Right kidney (tissue), 1 donor: ENCODE results near the gene PDE7B.

Experiments
- DNase-seq: peaks from one replicate; pipeline ENCODE4 v3.0.0-alpha.2; 2016

Gene PDE7B

GRCh38 chr6:135987226-135987625, 135.7 kb downstream of the PDE7B start:
- DNase-seq = no peak

- no peak for DNase-seq
These were observed 138.9 kb downstream of the PDE7B start for GRCh38 chr6:135990439-135990838.

DNA sequence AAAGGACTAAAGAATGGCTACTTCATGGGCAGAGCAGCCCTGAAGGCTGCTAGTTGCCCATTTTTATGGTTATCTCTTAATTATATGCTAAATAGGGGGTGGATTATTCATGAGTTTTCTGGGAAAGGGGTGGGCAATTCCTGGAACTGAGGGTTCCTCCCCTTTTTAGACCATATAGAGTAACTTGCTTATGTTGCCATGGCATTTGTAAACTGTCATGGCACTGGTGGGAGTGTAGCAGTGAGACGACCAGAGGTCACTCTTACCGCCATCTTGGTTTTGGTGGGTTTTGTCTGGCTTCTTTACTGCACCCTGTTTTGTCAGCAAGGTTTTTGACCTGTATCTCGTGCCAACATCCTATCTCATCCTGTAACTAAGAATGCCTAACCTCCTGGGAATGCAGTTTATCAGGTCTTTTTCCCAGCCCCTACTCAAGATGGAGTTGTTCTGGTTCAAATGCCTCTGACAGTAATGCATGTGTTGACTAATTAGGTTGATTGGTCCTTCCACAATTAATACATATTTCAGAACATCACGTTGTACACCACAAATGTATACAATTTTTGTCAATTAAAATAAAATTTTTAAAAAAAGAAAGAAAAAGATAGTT, 139.5 kb downstream of the PDE7B start:
- no peak for DNase-seq

DNA sequence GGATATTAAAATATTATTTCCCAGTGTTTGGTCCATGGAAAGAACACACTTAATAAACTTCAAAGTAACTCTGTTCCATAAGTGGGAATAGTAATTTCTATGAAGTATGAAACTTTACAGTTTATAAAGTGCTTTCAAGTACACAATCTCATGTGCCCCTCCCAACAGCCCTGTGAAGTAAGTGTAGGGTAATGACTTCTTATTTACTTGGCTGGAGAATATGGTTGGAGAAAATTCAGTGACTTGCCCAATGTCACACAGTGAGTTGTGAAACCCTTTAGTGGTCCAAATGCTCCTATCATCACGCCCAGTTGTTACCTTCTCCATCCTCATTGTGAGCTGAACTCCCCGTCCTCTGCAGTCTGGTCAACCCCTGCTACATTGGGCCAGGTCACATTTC, 141.2 kb downstream of the PDE7B start:
- DNase-seq = no peak

DNA sequence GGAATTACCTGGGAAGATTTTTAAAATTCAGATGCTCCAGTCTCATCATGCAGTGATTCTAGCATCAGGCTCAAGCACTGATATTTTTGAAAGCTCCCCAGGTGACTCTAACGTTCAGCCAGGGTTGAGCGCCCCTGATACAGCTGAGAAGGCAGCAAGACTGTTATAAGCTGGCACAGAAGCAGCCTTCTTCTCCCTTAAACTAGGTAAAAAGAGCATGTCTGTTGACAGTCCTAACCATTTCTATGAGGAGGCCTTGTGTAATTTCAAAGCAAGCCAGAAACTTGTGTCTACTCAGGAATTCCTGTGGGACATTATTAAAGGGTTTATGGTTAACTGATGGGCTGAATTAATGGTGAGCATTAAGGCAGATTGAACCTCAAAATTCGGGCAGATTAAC, 141.9 kb downstream of the PDE7B start:
- DNase-seq = no peak

DNA sequence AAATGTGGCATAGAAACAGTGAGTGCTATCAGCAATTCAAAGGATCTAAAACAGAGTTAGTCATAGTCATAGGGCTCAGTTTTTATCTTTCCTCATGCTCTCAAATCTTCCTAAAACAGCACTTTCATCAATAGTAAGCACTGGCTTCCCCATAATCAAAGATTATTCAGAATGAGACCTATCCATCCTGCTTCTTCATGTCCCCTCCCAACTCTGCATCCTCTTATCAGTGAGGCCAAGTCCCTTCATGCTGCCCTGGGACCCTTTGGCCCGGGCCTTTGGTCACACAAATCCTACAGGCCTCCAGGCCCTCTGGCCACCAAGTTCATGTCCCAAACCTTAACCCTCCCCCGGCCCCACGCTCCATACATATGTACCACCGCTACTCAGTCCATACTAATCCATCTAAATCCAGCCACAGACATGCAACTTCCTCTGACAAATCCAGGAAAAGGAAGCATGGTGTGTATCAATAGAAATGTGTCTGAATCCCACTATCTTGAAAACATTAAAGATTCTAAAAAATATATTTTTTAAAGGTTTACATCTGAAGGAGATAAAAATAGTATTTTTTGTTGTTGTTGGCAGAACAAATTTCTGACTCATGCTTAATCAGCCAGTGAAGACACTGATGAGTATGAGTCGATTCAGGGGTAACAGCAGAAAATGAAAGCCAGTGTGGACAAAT, 143.5 kb downstream of the PDE7B start:
- DNase-seq = no peak

GRCh38 chr6:135995545-135995898, 144.0 kb downstream of the PDE7B start:
- no peak for DNase-seq

DNA sequence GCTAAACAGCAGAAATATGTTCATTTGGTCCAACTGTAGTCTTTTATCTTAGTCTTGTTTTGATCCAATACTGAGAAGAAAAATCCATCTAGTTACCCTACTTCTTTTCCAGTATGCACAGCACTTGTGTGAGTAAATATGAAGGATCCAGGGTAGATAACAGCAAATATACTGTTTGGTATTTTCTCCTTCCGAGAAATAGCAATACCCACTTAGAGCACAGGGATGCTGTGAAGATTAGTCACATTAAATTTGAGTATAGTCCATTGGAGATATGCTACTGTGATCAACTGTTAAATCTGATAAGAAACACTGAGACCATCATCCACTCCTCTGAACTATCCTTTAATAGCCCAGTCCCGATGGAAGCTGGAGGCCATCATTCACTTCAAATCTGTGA, 145.2 kb downstream of the PDE7B start:
- no peak for DNase-seq

DNA sequence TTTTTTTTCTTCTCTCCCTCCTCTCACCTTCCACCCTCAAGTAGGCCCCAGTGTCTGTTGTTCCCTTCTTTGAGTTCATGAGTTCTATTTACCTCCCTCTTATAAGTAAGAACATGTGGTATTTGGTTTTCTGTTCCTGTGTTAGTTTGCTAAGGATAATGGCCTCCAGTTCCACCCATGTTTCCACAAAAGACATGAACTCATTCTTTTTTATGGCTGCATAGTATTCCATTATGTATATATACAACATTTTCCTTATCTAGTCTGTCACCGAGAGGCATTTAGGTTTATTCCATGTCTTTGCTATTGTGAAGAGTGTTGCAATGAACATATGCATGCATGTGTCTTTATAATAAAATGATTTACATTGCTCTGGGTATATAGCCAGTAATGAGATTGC, 147.9 kb downstream of the PDE7B start:
- no peak for DNase-seq

DNA sequence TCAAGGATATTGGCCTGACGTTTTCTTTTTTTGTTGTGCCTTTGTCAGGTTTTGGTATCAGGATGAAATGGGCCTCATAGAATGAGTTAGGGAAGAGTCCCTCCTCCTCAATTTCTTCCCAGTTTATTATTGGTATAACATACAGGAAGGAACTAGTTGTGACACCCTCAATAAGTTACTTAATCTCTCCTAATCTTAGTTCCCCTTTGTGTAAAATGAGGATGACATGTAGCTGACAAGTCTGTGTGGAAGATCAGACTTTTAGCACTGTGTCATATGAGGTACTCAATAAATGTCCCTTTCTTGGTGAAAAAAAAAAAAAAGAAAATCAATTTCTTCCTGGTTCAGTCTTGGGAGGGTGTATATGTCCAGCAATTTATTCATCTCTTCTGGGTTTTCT, 155.8 kb downstream of the PDE7B start:
- no peak for DNase-seq

- no peak for DNase-seq
These were observed 160.0 kb downstream of the PDE7B start for GRCh38 chr6:136011475-136011874.

- no peak for DNase-seq
These were observed 160.8 kb downstream of the PDE7B start for GRCh38 chr6:136012198-136012887.

GRCh38 chr6:136012943-136013342, 161.4 kb downstream of the PDE7B start:
- no peak for DNase-seq

DNA sequence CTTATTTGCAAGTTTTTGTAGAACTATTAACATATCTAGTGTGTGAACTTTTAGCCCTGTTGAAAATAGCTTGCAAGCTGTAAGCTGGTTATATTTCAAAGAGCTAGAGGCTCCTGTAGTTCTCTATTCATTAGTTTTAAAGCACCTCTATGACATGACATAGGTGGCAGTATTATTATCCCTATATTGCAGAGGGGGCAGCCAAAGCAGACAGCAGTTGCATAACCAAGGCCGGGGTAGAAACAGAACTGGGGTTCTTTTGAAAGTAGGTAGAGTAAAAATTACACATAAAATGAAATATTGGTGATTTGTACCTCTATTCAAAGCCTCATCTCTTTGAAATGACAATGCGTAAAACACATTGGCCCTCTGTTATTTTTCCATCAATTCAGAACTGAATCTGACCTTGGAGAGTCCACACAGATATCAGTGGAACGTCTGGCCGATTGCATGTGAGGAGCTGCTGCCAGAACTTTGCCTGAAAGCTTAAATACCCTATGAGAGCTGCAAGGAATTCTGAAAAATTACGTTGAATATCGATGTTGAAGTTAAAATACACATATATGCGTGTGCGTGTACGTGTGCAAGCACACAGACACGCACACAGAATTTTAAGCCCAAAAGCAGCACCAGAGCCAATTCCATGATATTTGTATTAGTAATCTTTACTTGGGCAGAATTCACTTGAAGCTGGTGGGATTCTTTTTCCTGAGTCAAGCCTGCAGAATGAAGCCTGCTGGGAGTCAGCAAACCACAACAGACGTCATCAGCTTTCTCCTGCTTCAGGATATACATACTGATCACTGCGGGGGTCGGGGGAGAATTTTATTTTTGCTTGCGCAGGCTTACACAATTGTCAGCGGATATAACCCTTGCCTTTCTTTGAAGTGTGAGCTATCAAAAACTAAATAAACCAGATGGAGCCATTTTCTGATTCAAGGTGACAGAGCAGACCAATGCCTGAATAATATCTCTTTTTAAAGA, 163.2 kb downstream of the PDE7B start:
- no peak for DNase-seq

- DNase-seq = no peak
These were observed 164.0 kb downstream of the PDE7B start for GRCh38 chr6:136015531-136015930.

DNA sequence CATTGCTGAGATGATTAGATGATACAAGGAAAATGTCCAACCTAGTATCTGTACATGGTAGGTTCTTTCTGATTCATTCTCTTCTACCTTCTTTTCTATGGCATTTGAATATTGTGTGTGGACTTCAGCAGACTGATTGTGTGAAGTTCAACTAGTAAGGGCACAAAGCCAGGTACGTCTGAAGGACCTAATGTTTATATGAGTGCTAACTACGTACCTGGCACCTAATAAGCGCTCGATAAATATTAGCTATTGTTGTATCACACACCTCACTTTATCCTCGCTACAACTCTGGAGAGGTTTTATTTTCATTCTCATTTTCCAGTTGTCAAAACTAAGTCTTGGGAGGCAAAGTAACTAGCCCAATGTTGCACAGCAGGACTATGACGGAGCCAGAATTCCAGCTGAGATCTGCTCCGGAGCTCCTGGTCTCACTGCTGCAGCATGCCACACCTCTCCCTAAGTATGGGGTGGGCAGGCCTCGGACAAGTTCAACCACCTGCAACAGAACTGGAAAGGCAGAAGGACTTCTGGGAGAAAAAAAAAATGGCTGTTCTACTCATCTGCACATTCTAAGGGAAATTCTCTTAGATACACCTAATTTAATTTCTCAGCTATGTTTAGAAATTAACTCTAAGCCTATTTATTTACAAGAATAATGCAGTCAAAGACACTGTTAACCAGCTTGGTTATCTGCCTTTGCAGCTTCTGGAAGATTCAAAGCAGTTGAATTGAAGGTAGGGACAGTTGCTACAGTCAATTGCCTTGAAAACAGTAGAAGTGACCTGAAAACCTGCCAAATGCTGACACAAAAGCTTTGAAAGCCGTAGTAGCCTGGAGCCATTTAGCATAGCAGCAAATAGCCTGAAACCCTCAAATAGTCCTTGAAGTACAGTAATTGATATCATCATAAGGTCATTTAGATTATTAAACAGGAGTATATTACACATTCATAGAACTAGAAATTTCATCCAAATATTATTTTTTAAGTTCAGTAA, 165.0 kb downstream of the PDE7B start:
- no peak for DNase-seq

GRCh38 chr6:136020691-136021090, 169.2 kb downstream of the PDE7B start:
- DNase-seq = no peak

- no peak for DNase-seq
These were observed 170.8 kb downstream of the PDE7B start for GRCh38 chr6:136022224-136022874.

- DNase-seq = no peak
These were observed 173.2 kb downstream of the PDE7B start for GRCh38 chr6:136024711-136025110.

GRCh38 chr6:136025736-136026135, 174.2 kb downstream of the PDE7B start:
- DNase-seq = no peak

- no peak for DNase-seq
These were observed 178.6 kb downstream of the PDE7B start for GRCh38 chr6:136030131-136030530.
